Astrocyte of the spinal cord (primary cell): Measurements from ENCODE around the gene SRXN1.

Experiments used
- DNase-seq: peaks from one replicate; pipeline ENCODE4 v3.0.0; 2011; ENCODE audit warnings: low read depth, low spot score
- H3K4me3 ChIP-seq: 2 replicates; pipeline ENCODE4 v1.5.1; 2011; ENCODE audit warnings: low read depth, mild to moderate bottlenecking, low read length, moderate library complexity
- in situ Hi-C: cut with HindIII; loops from 2 replicates; pipeline ENCODE4 v1.10.0; 2017; ENCODE audit warnings: low sequenced_read_pairs
- TF ChIP-seq, protein P1 (sequence below): IDR thresholded peaks from 2 replicates; pipeline ENCODE4 v1.5.1; 2012; ENCODE audit warnings: low read depth, mild to moderate bottlenecking, low read length, inconsistent platforms

The SRXN1 gene

DNA sequence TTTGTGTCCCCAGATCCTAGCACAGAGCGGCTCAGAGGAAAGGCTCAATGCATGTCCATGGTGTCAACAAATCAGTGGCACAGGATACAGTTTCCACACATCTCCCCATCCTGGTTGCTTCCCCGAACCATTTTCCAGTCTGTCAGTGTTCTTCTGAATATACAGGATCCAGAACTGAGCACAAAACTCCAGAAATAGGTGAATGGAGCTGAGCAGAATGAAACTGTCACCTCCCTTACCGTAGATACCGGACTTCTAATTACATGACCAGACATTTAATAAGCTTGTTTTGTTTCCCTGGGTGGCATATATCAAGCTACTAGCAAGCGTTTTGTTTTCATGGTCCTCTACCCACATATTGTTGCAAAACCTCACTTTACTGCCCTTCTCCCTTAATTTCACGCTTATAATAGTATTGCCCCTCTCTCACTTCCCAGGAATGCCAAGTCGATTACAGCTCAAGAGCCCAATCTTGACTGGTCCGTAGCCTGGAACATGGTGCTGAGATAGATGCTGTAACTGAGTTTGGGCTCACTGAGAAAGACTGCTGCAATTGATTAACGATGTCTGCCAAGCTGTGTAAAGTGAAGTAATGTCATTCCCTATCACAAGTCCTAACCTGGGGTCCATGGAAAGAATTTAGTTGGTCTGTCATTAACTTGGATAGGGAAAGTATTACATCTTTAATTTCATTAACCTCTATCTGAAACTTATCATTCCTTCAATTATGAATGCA lies 34.6 kb upstream of the SRXN1 start:
- no peak for DNase-seq
- no peak overlapping the region for H3K4me3 ChIP-seq
- TF ChIP-seq, protein P1, sequence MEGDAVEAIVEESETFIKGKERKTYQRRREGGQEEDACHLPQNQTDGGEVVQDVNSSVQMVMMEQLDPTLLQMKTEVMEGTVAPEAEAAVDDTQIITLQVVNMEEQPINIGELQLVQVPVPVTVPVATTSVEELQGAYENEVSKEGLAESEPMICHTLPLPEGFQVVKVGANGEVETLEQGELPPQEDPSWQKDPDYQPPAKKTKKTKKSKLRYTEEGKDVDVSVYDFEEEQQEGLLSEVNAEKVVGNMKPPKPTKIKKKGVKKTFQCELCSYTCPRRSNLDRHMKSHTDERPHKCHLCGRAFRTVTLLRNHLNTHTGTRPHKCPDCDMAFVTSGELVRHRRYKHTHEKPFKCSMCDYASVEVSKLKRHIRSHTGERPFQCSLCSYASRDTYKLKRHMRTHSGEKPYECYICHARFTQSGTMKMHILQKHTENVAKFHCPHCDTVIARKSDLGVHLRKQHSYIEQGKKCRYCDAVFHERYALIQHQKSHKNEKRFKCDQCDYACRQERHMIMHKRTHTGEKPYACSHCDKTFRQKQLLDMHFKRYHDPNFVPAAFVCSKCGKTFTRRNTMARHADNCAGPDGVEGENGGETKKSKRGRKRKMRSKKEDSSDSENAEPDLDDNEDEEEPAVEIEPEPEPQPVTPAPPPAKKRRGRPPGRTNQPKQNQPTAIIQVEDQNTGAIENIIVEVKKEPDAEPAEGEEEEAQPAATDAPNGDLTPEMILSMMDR = no peak
- in situ Hi-C loops = no loop called here

GRCh38 chr20:684676-685319 lies 31.8 kb upstream of the SRXN1 start:
- no peak overlapping the region for H3K4me3 ChIP-seq
- in situ Hi-C loops = no loop called here
- TF ChIP-seq, protein P1 = no peak
- no peak for DNase-seq

DNA sequence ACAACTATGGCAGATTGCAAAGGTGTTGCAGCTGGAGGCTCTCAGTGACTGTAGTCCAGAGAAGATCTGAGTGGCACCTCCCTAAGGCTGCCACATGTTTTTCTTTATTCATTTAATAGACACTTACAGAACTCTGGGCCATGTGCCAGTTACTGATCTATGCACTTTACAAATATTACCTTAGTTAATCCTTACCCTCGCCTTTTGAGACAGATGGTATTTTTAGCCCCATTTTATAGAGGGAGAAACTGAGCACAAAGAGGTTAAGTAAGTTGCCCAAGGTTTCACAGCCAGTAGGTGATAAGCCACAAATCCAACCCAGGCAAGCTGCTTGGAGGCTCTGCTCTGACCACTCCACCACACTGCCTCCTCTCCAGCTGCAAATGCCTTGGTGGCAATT lies 29.1 kb upstream of the SRXN1 start:
- no peak overlapping the region for H3K4me3 ChIP-seq
- in situ Hi-C loops = no loop called here
- DNase-seq = no peak
- TF ChIP-seq, protein P1 = no peak

GRCh38 chr20:680638-681187 lies 27.7 kb upstream of the SRXN1 start:
- no peak for DNase-seq

DNA sequence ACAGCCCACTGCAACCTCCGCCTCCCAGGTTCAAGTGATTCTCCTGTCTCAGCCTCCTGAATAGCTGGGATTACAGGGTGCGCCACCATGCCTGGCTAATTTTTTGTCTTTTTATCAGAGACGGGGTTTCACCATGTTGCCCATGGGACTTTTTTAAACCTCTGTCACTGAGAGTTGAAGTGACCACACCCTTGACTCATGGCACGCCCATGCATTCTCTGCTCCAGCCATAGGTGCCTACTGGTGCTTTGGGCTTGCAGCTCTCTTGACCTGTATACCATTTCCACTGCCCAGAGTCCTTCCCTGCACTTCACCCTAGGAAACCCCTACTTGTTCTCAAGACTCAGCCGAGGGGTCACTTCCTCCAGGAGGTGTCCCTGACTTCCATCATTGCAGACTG lies 25.0 kb upstream of the SRXN1 start:
- in situ Hi-C loops = no loop called here
- TF ChIP-seq, protein P1 = no peak
- DNase-seq = no peak
- H3K4me3 ChIP-seq = no peak overlapping the region

More at GRCh38 chr20:680638-681187, 27.7 kb upstream of the SRXN1 start:
- H3K4me3 ChIP-seq = no peak overlapping the region
- TF ChIP-seq, protein P1 = no peak
- in situ Hi-C loops = no loop called here

- H3K4me3 ChIP-seq = no peak overlapping the region
- no peak for DNase-seq
- in situ Hi-C loops = no loop called here
- TF ChIP-seq, protein P1 = no peak
Measured at GRCh38 chr20:676967-677366, 24.0 kb upstream of the SRXN1 start.
